H1 (cell line): ENCODE results near the gene TMEM54. TPM values are rescaled to one million over a fixed set of nuclear protein-coding genes. Genes with fewer than 3 reads are reported as not detected.

Source experiments
- CTCF ChIA-PET: fragments of 300-600 bp; sonication (Branson Sonifier 250); formaldehyde crosslinking; loops from one replicate; lab custom pipeline; 2021; ENCODE audit not compliant: partially characterized antibody; lab: Charles Lee
- POLR2A ChIA-PET: fragments of 300-600 bp; sonication (Branson Sonifier 250); formaldehyde crosslinking; loops from one replicate; lab custom pipeline; 2021; ENCODE audit warnings: inconsistent platforms; ENCODE audit not compliant: partially characterized antibody; lab: Charles Lee
- DNase-seq, 2 experiments: peaks; one replicate each; pipeline versions ENCODE4 v3.0.0 to v3.0.0-alpha.2; 2010 to 2022; ENCODE audit warnings: low spot score in 2 of 2, low read depth in 1 of 2, mixed read lengths in 1 of 2
- FAIRE-seq: peaks from 2 replicates; lab custom pipeline; 2011; peaks lifted over from hg19 to GRCh38; lab: Jason Lieb, UNC
- H2AFZ ChIP-seq: 2 replicates; pipeline ENCODE4 v1.8.1; 2012; ENCODE audit warnings: low read length, inconsistent platforms
- H2AK5ac ChIP-seq: 2 replicates; pipeline ENCODE4 v1.6.1; 2013; ENCODE audit warnings: low read depth, low read length
- H2BK120ac ChIP-seq: replicated peaks from 2 replicates; pipeline ENCODE3; 2013; ENCODE audit warnings: low read depth, low read length, inconsistent platforms
- H2BK12ac ChIP-seq: 2 replicates; pipeline ENCODE4 v1.6.1; 2013; ENCODE audit warnings: low read depth, low read length
- H2BK15ac ChIP-seq: 2 replicates; pipeline ENCODE4 v1.6.1; 2013; ENCODE audit warnings: low read length
- H2BK20ac ChIP-seq: 2 replicates; pipeline ENCODE4 v1.6.1; 2013; ENCODE audit warnings: low read length
- H2BK5ac ChIP-seq: 2 replicates; pipeline ENCODE4 v1.6.1; 2013; ENCODE audit warnings: low read depth, low read length
- H3K14ac ChIP-seq: 2 replicates; pipeline ENCODE4 v1.6.1; 2013; ENCODE audit warnings: inconsistent platforms; ENCODE audit not compliant: insufficient read length
- H3K18ac ChIP-seq: 2 replicates; pipeline ENCODE4 v1.6.1; 2013; ENCODE audit warnings: low read length; ENCODE audit errors: extremely low read depth
- H3K23ac ChIP-seq: 2 replicates; pipeline ENCODE4 v1.6.1; 2013; ENCODE audit warnings: inconsistent platforms; ENCODE audit not compliant: insufficient read length
- H3K23me2 ChIP-seq: 2 replicates; pipeline ENCODE4 v1.6.1; 2013; ENCODE audit warnings: low read depth, low read length
- H3K27ac ChIP-seq: 2 replicates; pipeline ENCODE4 v1.6.1; 2011; ENCODE audit warnings: low read depth, low read length, inconsistent platforms
- H3K27me3 ChIP-seq, 4 experiments: replicated peaks in 1 of 4; 1 replicate in 1 of 4; 2 replicates in 3 of 4; pipeline versions ENCODE4 v1.6.1 to v1.8.1; 2011 to 2013; ENCODE audit warnings: low read length in 3 of 4, mild to moderate bottlenecking in 3 of 4, inconsistent platforms in 2 of 4, mixed read lengths in 2 of 4, moderate library complexity in 1 of 4; ENCODE audit not compliant: control insufficient read depth in 3 of 4, insufficient read depth in 3 of 4; ENCODE audit errors: extremely low read depth in 1 of 4
- H3K36me3 ChIP-seq, 4 experiments: 2 replicates each; pipeline versions ENCODE4 v1.6.1 to v1.8.1; 2011 to 2013; ENCODE audit warnings: mild to moderate bottlenecking in 4 of 4, low read length in 3 of 4, moderate library complexity in 2 of 4, control low read depth in 1 of 4, inconsistent platforms in 1 of 4; ENCODE audit not compliant: insufficient read depth in 4 of 4, control insufficient read depth in 2 of 4
- H3K4ac ChIP-seq: replicated peaks from 2 replicates; pipeline ENCODE3; 2013; ENCODE audit warnings: low read length, low read depth, mixed read lengths, inconsistent platforms; ENCODE audit not compliant: insufficient read length
- H3K4me1 ChIP-seq, 4 experiments: replicated peaks in 1 of 4; 1 replicate in 1 of 4; 2 replicates in 3 of 4; pipeline versions ENCODE4 v1.6.1 to v1.8.1; 2011 to 2013; ENCODE audit warnings: low read length in 3 of 4, inconsistent platforms in 2 of 4, mixed read lengths in 1 of 4; ENCODE audit not compliant: insufficient read depth in 4 of 4, control insufficient read depth in 3 of 4
- H3K4me2 ChIP-seq, 2 experiments: 2 replicates each; pipeline versions ENCODE4 v1.6.1 to v1.8.1; 2011 to 2013; ENCODE audit warnings: low read depth in 2 of 2, low read length in 2 of 2, control low read depth in 1 of 2, inconsistent platforms in 1 of 2, mild to moderate bottlenecking in 1 of 2; ENCODE audit not compliant: insufficient read depth in 1 of 2
- H3K4me3 ChIP-seq, 4 experiments: fragments of 200-600, 300-600 bp in 1 of 4; sonication (generic), shearing (Covaris generic), sonication (Bioruptor Twin) in 1 of 4; 2 replicates each; pipeline versions ENCODE4 v1.5.1 to v1.8.1; 2011 to 2016; ENCODE audit warnings: low read length in 4 of 4, low read depth in 3 of 4, control low read depth in 2 of 4, inconsistent platforms in 2 of 4, mild to moderate bottlenecking in 2 of 4, mixed read lengths in 1 of 4, moderate library complexity in 1 of 4; ENCODE audit not compliant: insufficient read depth in 2 of 4; ENCODE audit errors: extremely low read depth in 1 of 4
- H3K56ac ChIP-seq: replicated peaks from 2 replicates; pipeline ENCODE3; 2013; ENCODE audit warnings: low read depth, mild to moderate bottlenecking, mixed read lengths, low read length, inconsistent platforms; ENCODE audit not compliant: insufficient read length
- H3K79me1 ChIP-seq: 2 replicates; pipeline ENCODE4 v1.6.1; 2013; ENCODE audit warnings: low read depth, low read length, control low read depth
- H3K79me2 ChIP-seq, 2 experiments: 2 replicates each; pipeline versions ENCODE4 v1.6.1 to v1.8.1; 2012 to 2013; ENCODE audit warnings: low read length in 2 of 2, mild to moderate bottlenecking in 2 of 2, inconsistent platforms in 1 of 2; ENCODE audit not compliant: insufficient read depth in 2 of 2, control insufficient read depth in 1 of 2
- H3K9ac ChIP-seq, 4 experiments: replicated peaks in 1 of 4; 1 replicate in 1 of 4; 2 replicates in 3 of 4; pipeline versions ENCODE4 v1.6.1 to v1.8.1; 2011 to 2013; ENCODE audit warnings: low read depth in 3 of 4, low read length in 3 of 4, control low read depth in 2 of 4, mild to moderate bottlenecking in 2 of 4, moderate library complexity in 2 of 4, inconsistent platforms in 1 of 4; ENCODE audit errors: extremely low read depth in 1 of 4
- H3K9me3 ChIP-seq, 2 experiments: 2 replicates each; pipeline versions ENCODE4 v1.6.1 to v1.8.1; 2012 to 2013; ENCODE audit warnings: mild to moderate bottlenecking in 2 of 2, moderate library complexity in 2 of 2, control low read depth in 1 of 2, inconsistent platforms in 1 of 2, low read depth in 1 of 2, low read length in 1 of 2, mixed read lengths in 1 of 2; ENCODE audit not compliant: insufficient read depth in 2 of 2
- H4K20me1 ChIP-seq, 2 experiments: replicated peaks in 1 of 2; 2 replicates each; pipeline versions ENCODE3 to v1.8.1; 2011 to 2013; ENCODE audit warnings: inconsistent platforms in 2 of 2, low read length in 2 of 2, mild to moderate bottlenecking in 1 of 2; ENCODE audit not compliant: insufficient read depth in 2 of 2, control insufficient read depth in 1 of 2
- H4K5ac ChIP-seq: 2 replicates; pipeline ENCODE4 v1.6.1; 2013; ENCODE audit warnings: low read length, low read depth, mixed read lengths, inconsistent platforms; ENCODE audit not compliant: insufficient read length
- H4K8ac ChIP-seq: 2 replicates; pipeline ENCODE4 v1.8.0; 2013; ENCODE audit warnings: mild to moderate bottlenecking, moderate library complexity, low read length, inconsistent platforms; ENCODE audit not compliant: insufficient read depth; ENCODE audit errors: extremely low read depth
- H4K91ac ChIP-seq: replicated peaks from 2 replicates; pipeline ENCODE3; 2013; ENCODE audit warnings: low read length, mixed read lengths, inconsistent platforms; ENCODE audit not compliant: insufficient read length
- CBX5 ChIP-seq: fragments of 300-800, 300-1000 bp; sonication (generic); IDR thresholded peaks from 2 replicates; pipeline ENCODE4 v1.7.1; 2016; ENCODE audit warnings: antibody characterized with exemption, low read length, low read depth
- PHF8 ChIP-seq: fragments of 200-600 bp; sonication (generic); conservative IDR thresholded peaks from 2 replicates; pipeline ENCODE4 v1.7.1; 2012; ENCODE audit warnings: low read depth, mild to moderate bottlenecking, inconsistent platforms, low read length, moderate library complexity
- POLR2AphosphoS5 ChIP-seq: IDR thresholded peaks from 2 replicates; pipeline ENCODE4 v1.6.1; 2011; ENCODE audit warnings: low read depth, low read length
- RBBP5 ChIP-seq: IDR thresholded peaks from 2 replicates; pipeline ENCODE4 v1.7.1; 2012; ENCODE audit warnings: low read depth, mild to moderate bottlenecking, inconsistent platforms, low read length, moderate library complexity, borderline replicate concordance
- RFX5 ChIP-seq: IDR thresholded peaks from 2 replicates; pipeline ENCODE4 v1.6.1; 2011; ENCODE audit warnings: low read depth, low read length, improper control_type of control experiment, borderline replicate concordance
- SIRT6 ChIP-seq: IDR thresholded peaks from one replicate; pipeline ENCODE4 v1.7.1; 2012; ENCODE audit warnings: low read length, inconsistent platforms
- WGBS, 2 experiments: shearing (Covaris generic) in 1 of 2; methylation state at CpG; one replicate each; pipeline versions ENCODE4 v1.1.6 to v1.1.7; 2013 to 2015; ENCODE audit warnings: low lambda C conversion rate in 2 of 2, mixed read lengths in 2 of 2, inconsistent platforms in 1 of 2, low coverage in 1 of 2, missing lambda C conversion rate in 1 of 2; ENCODE audit not compliant: insufficient replicate concordance in 2 of 2, insufficient coverage in 1 of 2, insufficient read length in 1 of 2; ENCODE audit errors: extremely low coverage in 1 of 2, missing lambda C conversion rate in 1 of 2; 5-methylcytosine and 5-hydroxymethylcytosine counted together
- polyA plus RNA-seq, 7 experiments: library from polyadenylated mRNA; depleted of rRNA in 3 of 7; stranded (reverse) in 5 of 7; unstranded in 2 of 7; fragments of >200 nt in 5 of 7; fragments of 200-250 nt in 2 of 7; gene quantifications; 1 replicate in 5 of 7; 2 replicates in 1 of 7; 4 replicates in 1 of 7; pipeline versions ENCODE4 v1.2.1 to v1.2.3, GENCODE V29; 2011 to 2013; ENCODE audit warnings: missing spikeins in 2 of 7, mixed read lengths in 2 of 7
- total RNA-seq: library from RNA; stranded (reverse); fragmentation: NEBNext Ultra II Directional; extraction: Animal tissue kit (Norgen Biotek cat#: 25700); gene quantifications from 2 replicates; pipeline ENCODE4 v1.2.1, GENCODE V29; 2021

TMEM54 gene
- total and polyA plus RNA-seq, 2 of the 8 experiments (the other 6 are each of a cell fraction or from before 2014, with no cell fraction given), result 9.5 to 58.7 TPM

GRCh38 chr1:32888677-32889420 is 12.3 kb downstream of the TMEM54 start:
- no peak overlapping the region for H2BK20ac ChIP-seq
- no peak overlapping the region for H3K27ac ChIP-seq
- H3K4me3 ChIP-seq, result no peak overlapping the region
- no peak overlapping the region for H3K56ac ChIP-seq
- peaks cover 0 to 9% (median 4%) of the 10 kb centered on the region in 4 experiments; a peak in 5 of 7 replicates for H3K4me1 ChIP-seq
- no peak overlapping the region for H4K8ac ChIP-seq
- ChIA-PET POLR2A (no interaction called here), CTCF (interaction anchor here (0.9 to 16.6 kb wide), 4 partner anchors 10 to 198 kb away, joined by 4 to 382 read pairs (median 19); partner anchors contain the start of genes FNDC5 and HPCA)
- FAIRE-seq, result no peak
- H4K91ac ChIP-seq, result no peak overlapping the region
- no peak overlapping the region for H3K18ac ChIP-seq
- H2BK5ac ChIP-seq, result no peak overlapping the region
- peaks cover 0 to 6% of the 10 kb centered on the region in 2 experiments; a peak in 1 of 4 replicates for H3K9me3 ChIP-seq
- no peak overlapping the region for H3K23ac ChIP-seq
- peaks cover 0 to 18% of the 10 kb centered on the region in 2 experiments for H4K20me1 ChIP-seq
- peaks cover 5 to 56% (median 32%) of the 10 kb centered on the region in 4 experiments for H3K27me3 ChIP-seq
- no peak overlapping the region for H3K4me2 ChIP-seq
- no peaks in the 10 kb centered on the region for H3K79me2 ChIP-seq
- no peak overlapping the region for H2AFZ ChIP-seq
- WGBS, 2 experiments, result 97% methylated on average over 24 of the region's 24 CpGs; no CpG with 5 or more reads in 1 of the 2 experiments
- H2BK15ac ChIP-seq, result no peak overlapping the region
- no peak overlapping the region for H2BK12ac ChIP-seq
- H2BK120ac ChIP-seq, result no peak overlapping the region
- no peak overlapping the region for H3K14ac ChIP-seq
- no peak for DNase-seq
- TF ChIP-seq SIRT6 (no peak), RBBP5 (no peak), PHF8 (no peak), RFX5 (no peak), CBX5 (no peak), POLR2AphosphoS5 (no peak)
- peaks cover 7% of the 10 kb centered on the region; the same call in 1 of the 2 replicates for H3K23me2 ChIP-seq
- no peaks in the 10 kb centered on the region for H3K36me3 ChIP-seq
- no peak overlapping the region for H3K9ac ChIP-seq
- H3K4ac ChIP-seq, result no peak overlapping the region
- no peaks in the 10 kb centered on the region for H3K79me1 ChIP-seq
- no peak overlapping the region for H4K5ac ChIP-seq
- H2AK5ac ChIP-seq, result no peak overlapping the region
